HG02623 (cell line): ENCODE data around the gene ART1.
"Not testable (repeated sequence)": the region's sequence is repeated elsewhere in the genome, so short reads cannot be mapped to it uniquely, and the experiment has no call there.

Experiments
- ATAC-seq: cut with Tn5 transposase; IDR thresholded peaks from one replicate; pipeline ENCODE4 v1.9.1; 2021; ENCODE audit warnings: moderate library complexity; ENCODE audit not compliant: unreplicated experiment

Gene ART1

DNA sequence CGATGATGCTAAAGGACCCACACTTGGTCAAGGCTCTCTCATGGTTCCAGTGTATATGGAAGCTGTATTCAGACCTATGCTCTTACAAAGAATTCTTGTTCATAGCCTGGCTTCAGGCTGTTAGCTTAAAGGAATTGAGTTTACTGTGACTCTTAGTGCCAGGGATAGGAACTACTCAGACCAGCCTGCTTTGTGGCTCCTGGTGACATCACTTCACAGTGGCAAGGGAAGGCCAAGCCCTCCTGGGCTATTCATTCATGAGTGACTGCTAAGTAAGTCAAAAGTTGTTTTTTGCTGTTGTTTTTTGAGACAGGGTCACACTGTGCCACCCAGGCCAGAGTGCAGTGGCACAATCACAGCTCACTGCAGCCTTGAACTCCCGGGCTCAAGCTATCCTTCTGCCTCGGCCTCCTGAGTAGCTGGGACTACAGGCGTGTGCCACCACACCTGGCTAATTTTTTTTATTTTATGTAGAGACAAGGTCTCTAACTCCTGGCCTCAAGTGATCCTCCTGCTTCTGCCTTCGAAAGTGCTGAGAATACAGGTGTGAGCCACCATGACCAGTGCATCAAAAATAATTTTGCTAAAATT, 12.8 kb upstream of the ART1 start:
- ATAC-seq: no peak

- ATAC-seq: no peak
Observed at GRCh38 chr11:3635641-3636375, 9.1 kb upstream of the ART1 start.

- no peak for ATAC-seq
Observed at GRCh38 chr11:3637201-3637600, 7.7 kb upstream of the ART1 start.

DNA sequence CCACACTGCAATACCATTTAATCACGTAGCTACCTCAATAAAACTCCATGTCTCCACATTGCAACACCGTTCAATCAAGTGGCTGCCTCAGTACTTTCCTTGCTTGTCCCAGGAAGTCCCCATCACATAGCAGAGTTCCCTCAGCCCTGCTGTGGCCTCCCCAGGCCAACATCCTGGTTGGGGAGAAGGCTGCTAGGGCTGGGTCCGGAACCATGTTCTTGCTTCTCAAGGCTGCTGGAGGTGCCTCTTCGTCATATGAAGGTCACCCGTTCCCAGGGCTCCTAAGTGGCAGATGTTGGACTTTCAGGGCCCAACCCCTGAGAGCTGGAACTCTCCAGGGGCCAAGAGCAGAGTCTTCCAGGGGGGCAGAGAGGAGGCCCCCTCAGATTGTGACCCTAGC, 6.4 kb upstream of the ART1 start:
- no peak for ATAC-seq

DNA sequence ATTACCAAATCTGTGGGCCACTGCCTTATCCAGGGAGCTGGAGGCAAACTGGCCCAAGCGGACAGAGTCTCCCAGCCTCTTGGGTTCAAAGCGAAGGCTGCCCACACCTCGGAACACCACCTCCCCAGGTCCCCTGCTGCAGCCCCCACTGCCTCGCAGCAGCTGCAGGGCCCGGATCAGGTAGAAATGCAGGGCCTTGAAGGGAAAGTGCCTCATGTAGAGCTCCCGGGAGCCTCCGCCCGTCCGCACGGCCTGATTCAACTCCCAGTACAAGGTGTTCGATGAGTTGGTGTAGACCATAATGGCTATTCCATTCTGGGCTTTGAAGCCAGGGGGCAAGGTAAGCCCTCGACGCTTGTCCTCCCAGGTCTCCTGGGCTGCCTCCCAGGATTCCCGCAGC, 5.1 kb upstream of the ART1 start:
- ATAC-seq: no peak

- no peak for ATAC-seq
Observed at GRCh38 chr11:3641191-3641590, 3.7 kb upstream of the ART1 start.

- ATAC-seq: no peak
Observed at GRCh38 chr11:3641701-3642070, 3.2 kb upstream of the ART1 start, which contains the start of gene ART5. Gene ART5 (minus strand): TSS chr11:3641992. CDS start chr11:3641862, 130 bp downstream.

GRCh38 chr11:3642071-3642951, 2.6 kb upstream of the ART1 start:
- no peak for ATAC-seq

GRCh38 chr11:3643102-3643546, 1.8 kb upstream of the ART1 start:
- not testable (repeated sequence) for ATAC-seq

DNA sequence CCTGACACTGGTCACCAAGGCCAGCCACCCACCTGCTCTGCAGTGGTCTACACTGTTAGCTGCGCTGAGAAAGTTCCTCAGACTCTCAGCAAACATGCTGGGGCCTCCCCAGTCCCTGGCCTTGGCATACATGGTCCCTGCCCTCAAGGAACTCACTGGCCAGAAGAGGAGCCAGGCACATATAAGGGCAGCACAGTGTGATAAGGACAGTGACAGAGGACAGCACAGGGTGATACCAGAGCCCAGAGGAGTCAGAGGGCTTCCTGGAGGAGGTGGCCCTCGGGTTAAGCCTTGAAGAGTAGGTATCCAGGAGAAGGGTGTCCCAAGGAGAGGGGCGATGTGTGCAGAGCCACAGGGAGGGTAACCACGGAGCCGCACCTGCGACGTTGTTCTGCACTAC, 624 bp downstream of the ART1 start:
- no peak for ATAC-seq

DNA sequence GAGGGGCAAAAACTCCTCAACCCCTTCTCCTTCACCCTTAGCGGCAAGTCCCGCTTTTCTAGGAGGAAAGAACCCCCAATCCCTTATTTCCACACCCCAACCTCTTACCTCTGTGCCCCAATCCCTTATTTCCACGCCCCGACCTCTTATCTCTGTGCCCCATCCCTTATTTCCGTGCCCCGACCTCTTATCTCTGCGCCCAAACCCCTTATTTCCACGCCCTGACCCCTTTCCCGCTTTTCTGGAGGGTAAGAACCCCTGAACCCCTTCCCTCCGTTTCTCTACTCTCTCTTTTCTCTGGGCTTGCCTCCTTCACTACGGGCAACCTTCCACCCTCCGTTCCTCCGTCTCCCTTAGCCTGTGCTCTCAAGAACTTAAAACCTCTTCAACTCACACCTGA, 3.9 kb downstream of the ART1 start:
- ATAC-seq: not testable (repeated sequence)

DNA sequence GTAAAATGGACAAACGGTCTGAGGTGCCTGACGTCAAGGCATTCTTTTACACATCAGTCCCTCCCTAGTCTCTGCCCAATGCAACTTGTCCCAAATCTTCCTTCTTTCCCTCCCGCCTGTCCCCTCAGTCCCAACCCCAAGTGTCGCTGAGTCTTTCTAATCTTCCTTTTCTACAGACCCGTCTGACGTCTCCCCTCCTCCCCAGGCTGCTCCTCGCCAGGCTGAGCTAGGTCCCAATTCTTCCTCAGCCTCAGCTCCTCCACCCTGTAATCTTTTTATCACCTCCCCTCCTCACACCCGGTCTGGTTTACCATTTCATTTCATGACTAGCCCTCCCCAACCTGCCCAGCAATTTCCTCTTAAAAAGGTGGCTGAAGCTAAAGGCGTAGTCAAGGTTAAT, 4.4 kb downstream of the ART1 start:
- ATAC-seq: not testable (repeated sequence)

GRCh38 chr11:3652514-3652913, 7.6 kb downstream of the ART1 start:
- not testable (repeated sequence) for ATAC-seq

DNA sequence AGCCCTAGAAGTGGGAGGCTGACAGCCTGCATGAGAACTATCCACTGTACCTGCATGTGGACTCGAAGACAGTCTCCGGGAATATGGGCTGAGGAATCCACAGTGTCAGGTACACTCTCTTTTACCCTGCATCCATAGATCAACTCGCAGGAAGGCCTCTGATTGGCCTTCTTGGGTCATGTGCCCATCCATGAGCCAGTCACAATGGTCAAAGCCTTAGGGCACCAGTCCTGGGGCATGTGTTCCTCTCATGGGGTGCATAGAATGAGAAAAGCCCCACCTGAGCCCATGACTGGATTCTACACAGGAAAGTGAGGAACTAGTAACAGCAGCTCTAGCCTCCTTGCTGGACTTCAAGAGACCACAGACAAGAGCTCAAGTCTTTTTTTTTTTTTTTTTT, 10.6 kb downstream of the ART1 start:
- no peak for ATAC-seq

DNA sequence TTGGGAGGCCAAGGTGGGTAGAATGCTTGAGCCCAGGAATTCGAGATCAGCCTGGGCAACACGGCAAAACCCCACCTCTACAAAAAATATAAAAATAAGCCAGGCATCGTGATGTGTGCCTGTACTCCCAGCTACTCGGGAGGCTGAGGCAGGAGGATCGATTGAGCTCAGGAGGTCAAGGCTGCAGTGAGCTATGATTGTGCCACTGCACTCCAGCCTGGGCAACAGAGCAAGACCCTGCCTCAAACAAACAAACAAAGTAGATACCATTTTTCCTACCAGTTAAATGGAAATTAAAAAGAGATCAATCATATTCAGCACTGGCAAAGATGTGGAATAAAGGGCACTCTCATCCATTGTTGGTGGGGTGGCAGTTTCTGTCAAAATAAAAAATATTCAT, 12.4 kb downstream of the ART1 start:
- ATAC-seq: not testable (repeated sequence)

- ATAC-seq: no peak
Observed at GRCh38 chr11:3658252-3658651, 13.3 kb downstream of the ART1 start.

DNA sequence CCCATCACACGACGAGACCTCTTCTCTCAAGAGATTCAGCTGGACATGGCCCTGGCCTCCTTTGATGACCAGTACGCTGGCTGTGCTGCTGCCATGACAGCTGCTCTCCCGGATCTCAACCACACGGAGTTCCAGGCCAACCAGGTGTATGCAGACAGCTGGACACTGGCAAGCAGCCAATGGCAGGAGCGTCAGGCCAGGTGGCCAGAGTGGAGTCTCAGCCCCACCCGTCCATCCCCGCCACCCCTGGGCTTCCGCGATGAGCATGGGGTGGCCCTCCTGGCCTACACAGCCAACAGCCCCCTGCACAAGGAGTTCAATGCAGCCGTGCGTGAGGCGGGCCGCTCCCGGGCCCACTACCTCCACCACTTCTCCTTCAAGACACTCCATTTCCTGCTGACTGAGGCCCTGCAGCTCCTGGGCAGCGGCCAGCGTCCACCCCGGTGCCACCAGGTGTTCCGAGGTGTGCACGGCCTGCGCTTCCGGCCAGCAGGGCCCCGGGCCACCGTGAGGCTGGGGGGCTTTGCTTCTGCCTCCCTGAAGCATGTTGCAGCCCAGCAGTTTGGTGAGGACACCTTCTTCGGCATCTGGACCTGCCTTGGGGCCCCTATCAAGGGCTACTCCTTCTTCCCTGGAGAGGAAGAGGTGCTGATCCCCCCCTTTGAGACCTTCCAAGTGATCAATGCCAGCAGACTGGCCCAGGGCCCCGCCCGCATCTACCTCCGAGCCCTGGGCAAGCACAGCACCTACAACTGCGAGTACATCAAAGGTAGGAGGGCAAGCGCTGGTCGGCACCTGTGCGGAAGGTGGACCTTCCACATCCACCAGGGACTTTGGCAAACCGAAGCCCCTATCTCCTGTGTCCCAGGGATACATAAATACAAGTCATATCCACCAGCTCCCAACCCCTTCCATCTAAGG, 14.9 kb downstream of the ART1 start:
- ATAC-seq: no peak

DNA sequence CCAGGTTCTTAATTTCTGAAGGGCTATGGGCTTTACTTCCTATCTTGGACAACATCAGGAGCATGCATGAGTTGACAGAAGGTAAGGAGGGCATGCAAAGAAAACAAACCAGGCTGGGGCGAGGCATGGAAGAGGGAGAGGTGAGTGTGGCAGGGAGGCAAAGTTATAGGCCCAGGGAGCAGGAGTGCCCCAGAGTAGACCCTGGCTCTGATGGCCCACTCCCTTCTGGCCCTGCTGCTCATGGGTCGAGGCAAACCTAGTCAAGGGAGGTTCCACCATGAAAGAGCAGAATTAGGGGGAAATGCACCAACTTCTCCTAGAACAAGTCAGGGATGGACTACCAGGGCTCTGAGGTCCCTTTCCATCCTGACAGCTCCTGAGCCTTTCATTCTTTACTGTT, 16.0 kb downstream of the ART1 start:
- no peak for ATAC-seq

GRCh38 chr11:3662856-3663255, 17.9 kb downstream of the ART1 start:
- ATAC-seq: no peak

GRCh38 chr11:3664032-3664630, 19.2 kb downstream of the ART1 start:
- ATAC-seq: no peak
